ENCODE results near the gene SLC5A10. TPM values are rescaled to one million over a fixed set of nuclear protein-coding genes. Genes with fewer than 3 reads are reported as not detected.

Gene SLC5A10
- total RNA-seq, 4 donors from 2014 or later: not detected

DNA sequence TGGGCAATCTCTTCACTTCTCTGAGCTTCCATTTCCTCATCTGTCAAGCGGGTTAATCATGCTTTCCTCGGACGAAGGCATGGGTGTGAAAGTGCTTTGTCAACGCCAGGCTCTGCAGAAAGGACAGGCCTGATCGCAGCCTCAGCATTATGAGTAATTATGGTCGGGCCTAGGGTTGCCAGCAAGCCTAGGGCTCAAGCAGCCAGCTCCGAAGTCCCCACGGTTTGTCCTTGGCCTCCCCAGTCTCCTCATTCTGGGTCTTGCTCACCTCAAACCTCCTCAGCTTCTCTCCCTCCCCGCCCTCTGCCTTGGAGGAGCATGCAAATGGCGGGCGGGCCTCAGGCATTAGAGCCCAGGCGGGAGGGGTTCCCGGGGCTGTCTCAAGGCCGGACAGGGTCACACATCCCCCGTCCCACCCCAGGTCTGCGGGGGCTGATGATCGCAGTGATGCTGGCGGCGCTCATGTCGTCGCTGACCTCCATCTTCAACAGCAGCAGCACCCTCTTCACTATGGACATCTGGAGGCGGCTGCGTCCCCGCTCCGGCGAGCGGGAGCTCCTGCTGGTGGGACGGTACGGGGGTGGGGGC is 62.8 kb downstream of the SLC5A10 start:
- no peak overlapping the region for H3K27ac ChIP-seq
- H3K4me3 ChIP-seq: no peak overlapping the region
- H3K4me1 ChIP-seq: peaks cover 0 to 19% (median 0%) of the 10 kb centered on the region in 4 donors
- no peaks in the 10 kb centered on the region for H3K36me3 ChIP-seq
- H3K27me3 ChIP-seq: no peaks in the 10 kb centered on the region
- H3K9me3 ChIP-seq: no peaks in the 10 kb centered on the region
- TF ChIP-seq, protein P1, sequence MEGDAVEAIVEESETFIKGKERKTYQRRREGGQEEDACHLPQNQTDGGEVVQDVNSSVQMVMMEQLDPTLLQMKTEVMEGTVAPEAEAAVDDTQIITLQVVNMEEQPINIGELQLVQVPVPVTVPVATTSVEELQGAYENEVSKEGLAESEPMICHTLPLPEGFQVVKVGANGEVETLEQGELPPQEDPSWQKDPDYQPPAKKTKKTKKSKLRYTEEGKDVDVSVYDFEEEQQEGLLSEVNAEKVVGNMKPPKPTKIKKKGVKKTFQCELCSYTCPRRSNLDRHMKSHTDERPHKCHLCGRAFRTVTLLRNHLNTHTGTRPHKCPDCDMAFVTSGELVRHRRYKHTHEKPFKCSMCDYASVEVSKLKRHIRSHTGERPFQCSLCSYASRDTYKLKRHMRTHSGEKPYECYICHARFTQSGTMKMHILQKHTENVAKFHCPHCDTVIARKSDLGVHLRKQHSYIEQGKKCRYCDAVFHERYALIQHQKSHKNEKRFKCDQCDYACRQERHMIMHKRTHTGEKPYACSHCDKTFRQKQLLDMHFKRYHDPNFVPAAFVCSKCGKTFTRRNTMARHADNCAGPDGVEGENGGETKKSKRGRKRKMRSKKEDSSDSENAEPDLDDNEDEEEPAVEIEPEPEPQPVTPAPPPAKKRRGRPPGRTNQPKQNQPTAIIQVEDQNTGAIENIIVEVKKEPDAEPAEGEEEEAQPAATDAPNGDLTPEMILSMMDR (IDR thresholded peaks at IDR 0.05): no peak
- no peak for TF ChIP-seq POLR2A (IDR thresholded peaks at IDR 0.05)
- DNase-seq: no peak

GRCh38 chr17:19015428-19015827 is 63.5 kb downstream of the SLC5A10 start:
- Histone ChIP-seq H3K4me3 (no peak overlapping the region), H3K36me3 (no peaks in the 10 kb centered on the region), H3K27ac (no peak overlapping the region), H3K9me3 (no peaks in the 10 kb centered on the region), H3K27me3 (no peaks in the 10 kb centered on the region), H3K4me1 (peaks cover 0 to 19% (median 0%) of the 10 kb centered on the region in 4 donors)
- TF ChIP-seq, protein P1 (IDR thresholded peaks at IDR 0.05): no peak
- no peak for TF ChIP-seq POLR2A (IDR thresholded peaks at IDR 0.05)
- DNase-seq: no peak

- Histone ChIP-seq H3K27ac (no peak overlapping the region), H3K27me3 (no peaks in the 10 kb centered on the region), H3K4me1 (peaks cover 0 to 11% (median 0%) of the 10 kb centered on the region in 4 donors), H3K36me3 (no peaks in the 10 kb centered on the region), H3K4me3 (no peak overlapping the region), H3K9me3 (no peaks in the 10 kb centered on the region)
- no peak for TF ChIP-seq POLR2A (IDR thresholded peaks at IDR 0.05)
- TF ChIP-seq, protein P1 (IDR thresholded peaks at IDR 0.05): no peak
- no peak for DNase-seq
These were observed 64.3 kb downstream of the SLC5A10 start for GRCh38 chr17:19016297-19016696.

- Histone ChIP-seq H3K36me3 (no peaks in the 10 kb centered on the region), H3K9me3 (no peaks in the 10 kb centered on the region), H3K27me3 (no peaks in the 10 kb centered on the region), H3K27ac (no peak overlapping the region), H3K4me1 (peaks cover 0 to 5% (median 0%) of the 10 kb centered on the region in 4 donors), H3K4me3 (no peak overlapping the region)
- TF ChIP-seq POLR2A (IDR thresholded peaks at IDR 0.05): no peak
- TF ChIP-seq, protein P1 (IDR thresholded peaks at IDR 0.05): no peak
- no peak for DNase-seq
These were observed 64.9 kb downstream of the SLC5A10 start for GRCh38 chr17:19016881-19017280.

DNA sequence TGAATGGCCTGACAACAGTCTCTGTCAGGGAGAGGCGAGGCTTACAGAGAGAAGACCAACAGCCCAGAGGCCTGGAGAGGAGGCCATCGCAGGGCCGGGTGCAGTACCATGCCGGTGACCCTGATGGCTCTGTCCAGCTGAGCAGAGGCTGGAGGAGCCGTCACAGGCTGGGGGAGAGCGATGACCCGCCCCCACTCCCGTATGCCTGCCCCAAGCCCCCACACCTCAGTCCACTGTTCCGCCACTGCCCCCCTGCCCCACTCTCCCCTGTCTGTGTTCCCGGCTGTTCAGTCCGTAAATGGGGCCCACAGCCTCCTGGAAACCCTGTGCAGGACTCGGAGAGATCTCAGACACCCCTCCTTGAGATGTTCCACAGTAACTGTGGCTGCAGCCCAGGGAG is 65.4 kb downstream of the SLC5A10 start:
- no peak for DNase-seq

More for the DNA sequence above, 65.4 kb downstream of the SLC5A10 start:
- H3K27ac ChIP-seq: no peak overlapping the region
- no peak overlapping the region for H3K4me3 ChIP-seq
- TF ChIP-seq, protein P1 (IDR thresholded peaks at IDR 0.05): no peak
- TF ChIP-seq POLR2A (IDR thresholded peaks at IDR 0.05): no peak
- peaks cover 0 to under 1% (median 0%) of the 10 kb centered on the region in 4 donors for H3K4me1 ChIP-seq
- H3K9me3 ChIP-seq: no peaks in the 10 kb centered on the region
- no peaks in the 10 kb centered on the region for H3K27me3 ChIP-seq
- H3K36me3 ChIP-seq: no peaks in the 10 kb centered on the region

All from Peyer's patch (tissue), 4 donors.